ENCODE data around the gene ANKRD55. TPM values are rescaled to one million over a fixed set of nuclear protein-coding genes. Genes with fewer than 3 reads are reported as not detected.
"Not testable (repeated sequence)": the region's sequence is repeated elsewhere in the genome, so short reads cannot be mapped to it uniquely, and the experiment has no call there.

ANKRD55 gene
- total and polyA plus RNA-seq, 2 donors (not counting 3 experiments of a cell fraction or from before 2014, with no cell fraction given) = 1.4 to 2.1 TPM

- no peak overlapping the region for H3K9ac ChIP-seq (replicated peaks; ENCODE audit: extremely low read depth, insufficient read depth, low read length)
- no peaks in the 10 kb centered on the region for H3K4me1 ChIP-seq (ENCODE audit: control insufficient read depth, extremely low read depth, insufficient read depth, low read length)
- no peak overlapping the region for H3K27ac ChIP-seq (ENCODE audit: insufficient read depth, low read depth, low read length)
- intact Hi-C loops (cut with micrococcal nuclease) = no loop called here
- dilution Hi-C loops (cut with MboI; ENCODE audit: extremely low pct_ligation_motif_present, low sequenced_read_pairs) = no loop called here
- H3K4me3 ChIP-seq (replicated peaks in 1 of 3; ENCODE audit: insufficient read depth in 1 of 3, low read depth in 1 of 3, low read length in 3 of 3) = no peak overlapping the region
- H4K20me1 ChIP-seq (replicated peaks; ENCODE audit: control insufficient read depth, extremely low read depth, insufficient read depth, low read length) = no peaks in the 10 kb centered on the region
- FAIRE-seq (peak; percentile 57), DNase-seq (ENCODE audit: low read depth, low spot score) (no peak)
- no peak overlapping the region for H3K4me2 ChIP-seq (ENCODE audit: insufficient read depth, low read length)
- no peak for TF ChIP-seq FOS (IDR thresholded peaks at IDR 0.05; ENCODE audit: borderline replicate concordance, insufficient read depth, low read length)
- TF ChIP-seq EZH2 (IDR thresholded peaks at IDR 0.05; ENCODE audit: borderline replicate concordance, low read depth, low read length, severe bottlenecking) = no peak
- no peak for TF ChIP-seq POLR2AphosphoS5 (IDR thresholded peaks at IDR 0.05; ENCODE audit: insufficient read depth, low read depth, low read length)
- no peak for TF ChIP-seq GATA2 (IDR thresholded peaks at IDR 0.05; ENCODE audit: insufficient read depth, insufficient read length, low read depth, low read length)
- no peak for TF ChIP-seq MAX (IDR thresholded peaks at IDR 0.05; ENCODE audit: insufficient read depth, insufficient read length)
- no peak for TF ChIP-seq JUN (IDR thresholded peaks at IDR 0.05; ENCODE audit: borderline replicate concordance, insufficient read depth, insufficient read length, low read depth)
- no peak for TF ChIP-seq POLR2A (IDR thresholded peaks at IDR 0.05; ENCODE audit: low read depth, low read length)
- no peak for TF ChIP-seq CTCF (IDR thresholded peaks at IDR 0.05; ENCODE audit: extremely low read depth in 1 of 2, insufficient read depth in 1 of 2, low read depth in 1 of 2, low read length in 2 of 2)
- no peak for TF ChIP-seq MYC (IDR thresholded peaks at IDR 0.05; ENCODE audit: low read depth, low read length)
- ChIA-PET POLR2A (interaction anchor here (0.6 kb wide), 1 partner anchor 222 kb away, joined by 9 read pairs; no protein-coding TSS in a partner anchor), CTCF (no interaction called here)
- H3K9me1 ChIP-seq (replicated peaks; ENCODE audit: control insufficient read depth, extremely low read depth, insufficient read depth, low read length) = no peaks in the 10 kb centered on the region
- H3K79me2 ChIP-seq (ENCODE audit: control insufficient read depth, insufficient read depth, low read length) = no peaks in the 10 kb centered on the region
- no peaks in the 10 kb centered on the region for H3K36me3 ChIP-seq (ENCODE audit: control insufficient read depth in 2 of 2, extremely low read depth in 1 of 2, insufficient read depth in 2 of 2, low read length in 2 of 2)
- no peaks in the 10 kb centered on the region for H3K9me3 ChIP-seq (replicated peaks; ENCODE audit: control insufficient read depth, insufficient read depth, low read length)
- H3K27me3 ChIP-seq (ENCODE audit: control insufficient read depth in 2 of 2, insufficient read depth in 2 of 2, low read length in 2 of 2) = no peaks in the 10 kb centered on the region
- BruUV-seq (replicated peaks) = no TSS peak
- H2AFZ ChIP-seq (ENCODE audit: low read depth, low read length) = no peak overlapping the region
These were observed 74.7 kb downstream of the ANKRD55 start for GRCh38 chr5:56158331-56158960.

GRCh38 chr5:56157191-56157621 is 75.9 kb downstream of the ANKRD55 start:
- H3K36me3 ChIP-seq (ENCODE audit: control insufficient read depth in 2 of 2, extremely low read depth in 1 of 2, insufficient read depth in 2 of 2, low read length in 2 of 2); H3K79me2 ChIP-seq (ENCODE audit: control insufficient read depth, insufficient read depth, low read length); POLR2A ChIA-PET; H3K4me3 ChIP-seq (replicated peaks in 1 of 3; ENCODE audit: insufficient read depth in 1 of 3, low read depth in 1 of 3, low read length in 3 of 3); CTCF ChIA-PET; H3K9me3 ChIP-seq (replicated peaks; ENCODE audit: control insufficient read depth, insufficient read depth, low read length); H3K4me1 ChIP-seq (ENCODE audit: control insufficient read depth, extremely low read depth, insufficient read depth, low read length); FAIRE-seq; dilution Hi-C loops (cut with MboI; ENCODE audit: extremely low pct_ligation_motif_present, low sequenced_read_pairs); H3K9me1 ChIP-seq (replicated peaks; ENCODE audit: control insufficient read depth, extremely low read depth, insufficient read depth, low read length); H3K27ac ChIP-seq (ENCODE audit: insufficient read depth, low read depth, low read length); H3K27me3 ChIP-seq (ENCODE audit: control insufficient read depth in 2 of 2, insufficient read depth in 2 of 2, low read length in 2 of 2); BruUV-seq (replicated peaks); H4K20me1 ChIP-seq (replicated peaks; ENCODE audit: control insufficient read depth, extremely low read depth, insufficient read depth, low read length); intact Hi-C loops (cut with micrococcal nuclease); H3K4me2 ChIP-seq (ENCODE audit: insufficient read depth, low read length); H3K9ac ChIP-seq (replicated peaks; ENCODE audit: extremely low read depth, insufficient read depth, low read length); H2AFZ ChIP-seq (ENCODE audit: low read depth, low read length); DNase-seq (ENCODE audit: low read depth, low spot score): not testable (repeated sequence)

Data from endothelial cell of umbilical vein (primary cell).